Stimulated activated naive B cell treated with anti-CD40 and anti-IgM and Interleukin-4, amounts not matched to agents 10 μg/mL and 1 μg/mL and 100 μg/mL, for 72 hours (primary cell): ENCODE measurements around the gene KCNMB3.
A peak's percentile ranks its signal among the peaks of the same experiment; 100 is the strongest.
"Not testable (repeated sequence)": the region's sequence is repeated elsewhere in the genome, so short reads cannot be mapped to it uniquely, and the experiment has no call there.

Experiments used
- ATAC-seq, 2 donors: fragments of 150-1000 bp; cut with Tn5 transposase; replicated peaks; 2 replicates each; pipeline ENCODE4 v1.10.0; 2021; ENCODE audit warnings: moderate library complexity in 1 of 2
- DNase-seq: peaks from one replicate; pipeline ENCODE4 v3.0.0; 2021
- H3K27ac Mint-ChIP-seq: one replicate; pipeline ENCODE4 v1.8.0; 2022; ENCODE audit warnings: mild to moderate bottlenecking, mixed read lengths
- H3K27me3 Mint-ChIP-seq, 2 donors: one replicate each; pipeline ENCODE4 v1.8.0; 2022; ENCODE audit warnings: mixed read lengths in 2 of 2
- H3K36me3 Mint-ChIP-seq, 2 donors: one replicate each; pipeline ENCODE4 v1.8.0; 2022; ENCODE audit warnings: mixed read lengths in 2 of 2, mild to moderate bottlenecking in 1 of 2
- H3K4me1 Mint-ChIP-seq, 2 donors: one replicate each; pipeline ENCODE4 v1.8.0; 2022; ENCODE audit warnings: mixed read lengths in 2 of 2, mild to moderate bottlenecking in 1 of 2
- H3K4me3 Mint-ChIP-seq, 2 donors: one replicate each; pipeline ENCODE4 v1.8.0; 2022; ENCODE audit warnings: mild to moderate bottlenecking in 2 of 2, mixed read lengths in 2 of 2, moderate library complexity in 1 of 2
- H3K9me3 Mint-ChIP-seq, 2 donors: one replicate each; pipeline ENCODE4 v1.8.0; 2022; ENCODE audit warnings: mixed read lengths in 2 of 2, mild to moderate bottlenecking in 1 of 2

The KCNMB3 gene

DNA sequence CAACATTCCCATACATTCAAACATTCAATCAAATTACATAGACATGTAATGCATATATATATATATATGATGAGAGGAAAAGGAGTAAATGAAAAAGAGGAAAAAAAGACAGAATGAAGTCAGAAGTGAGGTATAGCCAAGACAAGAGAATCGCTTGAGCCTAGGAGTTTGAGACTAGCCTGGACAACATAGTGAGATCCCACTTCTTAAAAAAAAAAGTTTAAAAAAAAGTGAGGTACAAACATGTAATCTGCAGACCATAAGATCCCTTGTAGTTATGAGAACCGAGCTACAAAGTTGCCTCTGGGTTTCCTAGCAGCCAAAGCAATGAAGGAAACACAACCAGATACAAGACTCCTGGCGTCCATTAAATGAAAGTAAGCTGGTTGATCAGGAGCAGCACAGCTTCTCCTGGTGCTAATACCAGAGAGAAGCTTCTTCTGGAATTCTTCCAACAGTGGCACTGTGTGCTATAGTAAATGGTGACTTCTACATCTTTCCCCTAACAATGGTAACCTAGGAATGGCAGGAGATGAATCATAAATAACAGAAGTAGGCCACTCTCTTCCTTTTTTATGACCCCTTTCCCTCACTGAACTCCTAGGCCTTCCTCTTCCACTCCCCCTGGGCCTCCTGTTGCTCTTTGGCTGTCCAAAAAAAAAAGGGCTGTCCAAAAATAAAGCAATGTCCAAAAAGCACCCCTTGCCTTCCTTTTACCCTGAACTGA, 3.5 kb downstream of the KCNMB3 start:
- Mint-ChIP-seq H3K27me3 (no peaks in the 10 kb centered on the region), H3K4me3 (no peak overlapping the region), H3K27ac (peak overlapping the region; percentile 65), H3K4me1 (no peaks in the 10 kb centered on the region), H3K36me3 (peaks cover 9 to 25% of the 10 kb centered on the region in 2 donors), H3K9me3 (no peaks in the 10 kb centered on the region)
- no peak for ATAC-seq
- no peak for DNase-seq

DNA sequence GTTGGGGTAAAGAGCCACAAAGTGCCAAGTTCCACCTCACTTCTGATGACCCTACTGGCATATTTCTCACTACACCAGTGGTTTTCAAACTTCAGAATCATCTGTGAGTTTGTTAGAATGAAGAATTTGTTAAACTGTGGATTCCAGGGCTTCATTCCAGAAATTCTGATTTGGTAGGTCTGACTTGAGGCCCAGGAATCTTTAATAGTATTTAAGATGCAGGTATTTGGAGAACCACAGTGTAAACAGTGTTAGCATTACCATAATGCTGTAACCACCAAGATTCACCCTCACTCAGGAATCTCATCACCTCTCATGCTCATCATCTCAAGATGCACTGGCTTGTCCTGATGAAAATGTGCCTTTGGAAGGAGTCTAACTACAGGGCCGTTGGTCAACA, 6.0 kb downstream of the KCNMB3 start:
- Mint-ChIP-seq H3K27ac (peak overlapping the region; percentile 60), H3K4me3 (no peak overlapping the region), H3K36me3 (peaks cover 9 to 13% of the 10 kb centered on the region in 2 donors), H3K4me1 (no peaks in the 10 kb centered on the region), H3K27me3 (no peaks in the 10 kb centered on the region), H3K9me3 (no peaks in the 10 kb centered on the region)
- no peak for DNase-seq
- no peak for ATAC-seq

DNA sequence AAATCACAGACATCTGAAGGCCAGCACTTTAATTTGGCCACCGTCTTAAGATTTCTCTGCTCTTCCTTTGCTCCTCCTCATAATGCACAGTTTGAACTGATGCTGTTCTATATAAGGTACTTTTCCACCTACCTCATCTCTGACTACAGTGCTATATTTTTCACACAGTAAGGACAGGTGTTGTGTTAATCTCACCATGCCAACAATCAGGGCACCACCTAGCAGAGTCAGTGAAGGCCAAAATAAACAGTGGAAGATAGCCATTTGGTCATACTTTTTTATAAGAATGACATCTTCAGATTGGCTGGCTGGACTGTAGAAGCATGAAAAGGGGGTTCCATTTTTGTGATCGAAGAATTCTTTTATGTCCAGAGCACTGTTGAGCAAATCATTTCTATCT, 8.1 kb downstream of the KCNMB3 start:
- H3K9me3 Mint-ChIP-seq, H3K36me3 Mint-ChIP-seq: not testable (repeated sequence)

DNA sequence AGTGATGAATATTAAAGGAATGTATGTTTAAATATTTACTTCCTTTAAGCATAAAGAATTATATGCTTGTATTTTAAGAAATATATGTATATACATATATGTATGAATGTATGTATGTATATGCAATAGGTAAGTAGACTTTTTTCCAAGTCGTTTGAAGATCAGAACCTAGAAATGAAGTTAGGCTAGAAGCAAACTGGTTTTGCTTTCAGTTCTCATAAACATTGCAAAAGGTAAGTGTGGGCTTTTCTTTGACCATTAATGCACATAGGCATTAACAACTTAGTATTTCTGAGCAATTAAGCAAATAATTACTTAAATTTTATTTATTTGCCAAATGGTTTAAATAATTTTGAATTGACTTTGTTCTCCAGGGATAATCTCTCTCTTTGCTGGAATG, 10.6 kb downstream of the KCNMB3 start:
- not testable (repeated sequence) for DNase-seq, ATAC-seq, H3K9me3 Mint-ChIP-seq, H3K4me3 Mint-ChIP-seq, H3K27ac Mint-ChIP-seq, H3K4me1 Mint-ChIP-seq, H3K27me3 Mint-ChIP-seq
- H3K36me3 Mint-ChIP-seq = peaks cover 4 to 12% of the 10 kb centered on the region in 2 donors

More for the DNA sequence above, 8.1 kb downstream of the KCNMB3 start:
- DNase-seq, H3K27ac Mint-ChIP-seq, H3K27me3 Mint-ChIP-seq, ATAC-seq, H3K4me3 Mint-ChIP-seq, H3K4me1 Mint-ChIP-seq: not testable (repeated sequence)

DNA sequence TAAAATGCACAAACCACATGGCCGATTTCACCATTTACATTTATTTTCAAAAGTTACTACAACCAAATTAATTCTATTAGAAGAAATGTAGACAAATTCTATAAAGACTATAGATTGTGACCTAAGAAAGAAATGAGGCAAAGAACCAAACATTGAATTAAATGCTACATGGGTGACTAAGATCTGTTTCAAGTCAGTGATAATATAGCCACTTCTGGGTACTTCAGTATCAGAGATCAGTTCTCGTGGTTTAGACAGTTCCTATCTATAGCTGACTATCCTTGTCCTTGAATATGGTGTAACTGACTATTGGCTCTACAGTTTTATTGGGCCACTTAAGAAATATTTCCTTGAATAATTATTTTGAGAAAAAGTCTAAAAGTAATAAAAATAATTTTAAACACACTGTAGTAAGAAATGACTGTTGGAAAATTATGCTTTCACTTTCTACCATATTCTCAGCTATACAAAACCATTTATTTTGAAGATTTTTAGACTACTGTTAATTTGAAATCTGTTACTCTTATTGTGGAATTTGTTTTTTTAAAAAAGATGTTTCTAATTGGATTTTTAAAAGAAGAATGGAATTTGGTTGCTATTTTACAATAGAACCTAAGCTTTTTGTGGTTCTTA, 14.1 kb downstream of the KCNMB3 start:
- peaks cover 3 to 15% of the 10 kb centered on the region in 2 donors for H3K4me1 Mint-ChIP-seq
- DNase-seq (no peak), ATAC-seq (peak; percentile 57 to 68)
- H3K36me3 Mint-ChIP-seq = peaks cover 12 to 23% of the 10 kb centered on the region in 2 donors
- H3K9me3 Mint-ChIP-seq = no peaks in the 10 kb centered on the region
- no peak overlapping the region for H3K4me3 Mint-ChIP-seq
- H3K27ac Mint-ChIP-seq = no peak overlapping the region
- no peaks in the 10 kb centered on the region for H3K27me3 Mint-ChIP-seq

DNA sequence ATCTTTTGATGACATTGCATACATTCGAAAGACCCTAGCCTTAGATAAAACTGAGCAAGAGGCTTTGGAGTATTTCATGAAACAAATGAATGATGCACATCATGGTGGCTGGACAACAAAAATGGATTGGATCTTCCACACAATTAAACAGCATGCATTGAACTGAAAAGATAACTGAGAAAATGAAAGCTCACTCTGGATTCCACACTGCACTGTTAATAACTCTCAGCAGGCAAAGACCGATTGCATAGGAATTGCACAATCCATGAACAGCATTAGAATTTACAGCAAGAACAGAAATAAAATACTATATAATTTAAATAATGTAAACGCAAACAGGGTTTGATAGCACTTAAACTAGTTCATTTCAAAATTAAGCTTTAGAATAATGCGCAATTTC, 16.7 kb downstream of the KCNMB3 start:
- Mint-ChIP-seq H3K9me3 (no peaks in the 10 kb centered on the region), H3K4me3 (no peak overlapping the region), H3K4me1 (peaks cover 3 to 15% of the 10 kb centered on the region in 2 donors), H3K36me3 (peaks cover 26 to 39% of the 10 kb centered on the region in 2 donors), H3K27ac (no peak overlapping the region), H3K27me3 (no peaks in the 10 kb centered on the region)
- DNase-seq = no peak
- no peak for ATAC-seq

DNA sequence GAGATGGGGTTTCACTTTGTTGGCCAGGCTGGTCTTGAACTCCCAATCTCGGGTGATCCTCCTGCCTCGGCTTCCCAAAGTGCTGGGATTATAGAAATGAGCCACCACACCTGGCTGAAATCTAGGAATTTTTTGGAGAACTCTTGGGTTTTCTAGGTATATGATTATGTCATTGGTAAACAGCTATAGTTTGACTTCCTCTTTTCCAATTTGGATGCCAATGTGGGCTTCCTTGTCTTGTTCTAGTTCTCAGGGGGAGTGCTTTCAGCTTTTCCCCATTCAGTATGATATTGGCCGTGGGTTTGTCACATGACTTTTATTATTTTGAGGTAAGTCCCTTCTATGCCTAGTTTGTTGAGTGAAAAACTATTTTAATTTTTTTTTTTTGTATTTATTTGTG, 17.9 kb downstream of the KCNMB3 start:
- H3K4me3 Mint-ChIP-seq = no peak overlapping the region
- H3K36me3 Mint-ChIP-seq = peaks cover 26 to 39% of the 10 kb centered on the region in 2 donors
- H3K9me3 Mint-ChIP-seq = no peaks in the 10 kb centered on the region
- no peak overlapping the region for H3K27ac Mint-ChIP-seq
- no peak for ATAC-seq
- H3K27me3 Mint-ChIP-seq = no peaks in the 10 kb centered on the region
- H3K4me1 Mint-ChIP-seq = peaks cover 3 to 15% of the 10 kb centered on the region in 2 donors
- no peak for DNase-seq

DNA sequence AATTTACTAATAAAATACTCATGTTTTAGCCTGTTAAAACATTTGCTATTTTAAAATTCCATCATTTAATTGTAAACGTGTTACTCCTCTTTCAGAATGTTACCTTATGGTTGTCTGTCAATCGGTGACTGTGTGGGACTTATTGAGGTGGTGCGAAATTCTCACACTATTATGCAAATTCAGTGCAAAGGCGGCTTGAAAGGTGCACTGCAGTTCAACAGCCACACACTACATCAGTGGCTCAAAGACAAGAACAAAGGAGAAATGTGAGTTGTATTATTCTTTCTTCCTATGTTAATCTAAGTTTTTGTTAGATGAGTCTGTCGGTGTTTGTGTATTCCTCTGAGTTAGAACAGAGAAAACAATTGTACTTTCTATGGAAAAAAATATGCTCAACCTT, 21.7 kb downstream of the KCNMB3 start:
- no peaks in the 10 kb centered on the region for H3K27me3 Mint-ChIP-seq
- peaks cover 0 to 17% of the 10 kb centered on the region in 2 donors for H3K4me1 Mint-ChIP-seq
- no peaks in the 10 kb centered on the region for H3K9me3 Mint-ChIP-seq
- no peak for DNase-seq
- H3K27ac Mint-ChIP-seq = no peak overlapping the region
- no peak for ATAC-seq
- peaks cover 27 to 39% of the 10 kb centered on the region in 2 donors for H3K36me3 Mint-ChIP-seq
- no peak overlapping the region for H3K4me3 Mint-ChIP-seq

DNA sequence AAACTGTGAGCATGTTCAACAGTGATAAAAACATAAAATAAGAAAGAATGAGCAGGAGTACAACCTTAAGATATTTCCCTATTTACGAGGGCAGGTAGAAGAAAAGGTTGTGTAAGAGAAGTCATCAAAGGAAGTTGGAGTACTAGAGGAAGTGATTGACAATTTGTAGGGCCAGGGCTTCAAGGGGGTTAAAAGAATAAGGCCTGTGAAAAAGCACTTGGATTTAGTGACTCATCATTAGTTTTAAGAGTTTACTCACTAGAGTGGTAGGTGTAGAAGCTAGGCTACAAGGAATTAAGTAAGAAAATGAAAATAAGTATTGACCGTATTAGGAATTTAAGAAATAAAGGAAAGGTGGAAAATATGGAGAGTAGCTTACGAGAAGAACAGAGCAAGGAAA, 23.6 kb downstream of the KCNMB3 start:
- Mint-ChIP-seq H3K4me3 (no peak overlapping the region), H3K4me1 (peaks cover 0 to 16% of the 10 kb centered on the region in 2 donors), H3K36me3 (peaks cover 28 to 39% of the 10 kb centered on the region in 2 donors), H3K27me3 (no peaks in the 10 kb centered on the region), H3K27ac (peak overlapping the region; percentile 53), H3K9me3 (no peaks in the 10 kb centered on the region)
- ATAC-seq = no peak
- no peak for DNase-seq

DNA sequence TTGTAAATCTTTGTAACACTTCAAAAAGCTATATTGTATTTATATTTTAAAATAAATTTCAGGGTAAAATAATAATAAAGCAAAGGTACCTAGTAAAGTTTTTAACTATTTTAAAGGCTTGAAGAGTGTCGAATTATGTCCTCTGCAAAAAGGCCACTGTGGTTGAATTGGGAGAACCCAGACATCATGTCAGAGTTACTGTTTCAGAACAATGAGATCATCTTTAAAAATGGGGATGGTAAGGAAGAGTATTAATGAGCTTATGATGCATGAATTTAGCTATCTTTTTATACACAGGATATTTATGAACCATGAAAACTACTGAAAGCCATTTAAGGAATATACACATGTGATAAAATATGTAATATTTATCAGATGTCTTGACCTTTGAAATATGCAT, 26.3 kb downstream of the KCNMB3 start:
- DNase-seq (no peak), ATAC-seq (no peak)
- peaks cover 12 to 25% of the 10 kb centered on the region in 2 donors for H3K36me3 Mint-ChIP-seq
- H3K4me1 Mint-ChIP-seq = peaks cover 0 to 10% of the 10 kb centered on the region in 2 donors
- no peaks in the 10 kb centered on the region for H3K27me3 Mint-ChIP-seq
- H3K27ac Mint-ChIP-seq = no peak overlapping the region
- H3K9me3 Mint-ChIP-seq = no peaks in the 10 kb centered on the region
- no peak overlapping the region for H3K4me3 Mint-ChIP-seq

DNA sequence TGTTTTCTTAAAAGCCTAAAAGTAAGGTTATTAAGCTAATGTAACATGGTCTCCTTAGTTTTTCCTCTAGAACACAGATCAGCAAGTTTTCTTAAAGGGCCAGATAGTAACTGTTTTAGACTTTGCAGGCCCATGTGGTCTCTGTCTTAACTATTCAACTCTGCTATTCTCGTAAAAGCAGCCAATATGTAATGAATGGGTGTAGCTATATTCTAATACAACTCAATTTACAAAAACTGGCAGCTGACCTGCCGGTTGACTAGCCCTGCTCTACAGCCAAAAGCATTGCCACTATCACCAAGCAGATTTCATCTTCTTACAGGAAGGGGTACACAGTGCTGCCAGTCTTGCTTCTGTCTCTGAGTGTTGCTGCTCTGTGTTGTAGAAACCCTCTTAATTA, 27.4 kb downstream of the KCNMB3 start:
- no peak overlapping the region for H3K27ac Mint-ChIP-seq
- peaks cover 12 to 25% of the 10 kb centered on the region in 2 donors for H3K36me3 Mint-ChIP-seq
- DNase-seq = no peak
- H3K4me1 Mint-ChIP-seq = peaks cover 0 to 10% of the 10 kb centered on the region in 2 donors
- no peak overlapping the region for H3K4me3 Mint-ChIP-seq
- no peaks in the 10 kb centered on the region for H3K27me3 Mint-ChIP-seq
- no peaks in the 10 kb centered on the region for H3K9me3 Mint-ChIP-seq
- ATAC-seq = no peak

DNA sequence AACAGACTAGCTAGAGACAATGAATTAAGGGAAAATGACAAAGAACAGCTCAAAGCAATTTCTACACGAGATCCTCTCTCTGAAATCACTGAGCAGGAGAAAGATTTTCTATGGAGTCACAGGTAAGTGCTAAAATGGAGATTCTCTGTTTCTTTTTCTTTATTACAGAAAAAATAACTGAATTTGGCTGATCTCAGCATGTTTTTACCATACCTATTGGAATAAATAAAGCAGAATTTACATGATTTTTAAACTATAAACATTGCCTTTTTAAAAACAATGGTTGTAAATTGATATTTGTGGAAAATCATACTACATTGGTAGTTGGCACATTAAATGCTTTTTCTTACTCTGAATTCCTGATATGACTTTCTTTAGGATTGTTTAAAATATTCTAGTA, 32.7 kb downstream of the KCNMB3 start:
- not testable (repeated sequence) for H3K27ac Mint-ChIP-seq, ATAC-seq, DNase-seq, H3K9me3 Mint-ChIP-seq, H3K4me3 Mint-ChIP-seq, H3K27me3 Mint-ChIP-seq, H3K4me1 Mint-ChIP-seq
- peaks cover 7 to 19% of the 10 kb centered on the region in 2 donors for H3K36me3 Mint-ChIP-seq

DNA sequence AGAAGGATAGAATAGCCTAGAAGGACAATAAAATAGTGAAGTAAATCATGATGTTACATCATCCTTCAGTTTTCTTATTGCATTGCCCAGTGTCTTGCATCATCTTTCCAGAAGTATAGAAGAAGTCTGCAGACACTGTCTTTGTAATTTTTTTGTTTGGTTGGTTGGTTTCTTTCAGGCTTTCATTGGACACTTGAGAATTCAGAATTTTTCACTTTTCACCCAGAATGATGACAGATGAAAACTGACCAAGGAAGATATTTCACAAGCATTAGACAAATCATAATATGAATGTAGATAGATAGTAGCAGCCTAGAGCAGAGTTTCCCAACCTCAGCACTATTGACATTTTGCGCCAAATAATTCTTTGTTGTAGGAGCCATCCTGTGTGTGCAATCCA, 35.4 kb downstream of the KCNMB3 start:
- not testable (repeated sequence) for H3K4me1 Mint-ChIP-seq, H3K27me3 Mint-ChIP-seq, DNase-seq, H3K4me3 Mint-ChIP-seq, ATAC-seq, H3K9me3 Mint-ChIP-seq, H3K27ac Mint-ChIP-seq, H3K36me3 Mint-ChIP-seq

DNA sequence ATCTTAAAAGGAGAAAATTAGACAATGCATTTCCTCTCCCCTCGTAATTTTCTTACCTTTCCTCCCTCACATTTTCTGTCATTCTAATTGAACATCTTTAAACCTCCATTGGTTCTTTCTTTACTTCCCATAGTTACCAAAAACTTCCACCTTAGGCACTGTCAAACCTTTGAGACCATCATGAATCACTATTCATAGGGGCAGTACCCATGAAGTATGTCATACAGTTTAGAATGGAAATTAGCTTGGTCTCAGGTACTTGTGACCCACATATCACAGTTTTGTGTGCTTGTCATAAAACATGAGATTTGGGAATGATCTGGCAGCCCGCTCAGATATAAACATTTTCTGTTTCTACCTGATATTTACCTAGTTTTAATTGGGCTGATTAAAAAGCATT, 50.1 kb downstream of the KCNMB3 start:
- no peak overlapping the region for H3K27ac Mint-ChIP-seq

DNA sequence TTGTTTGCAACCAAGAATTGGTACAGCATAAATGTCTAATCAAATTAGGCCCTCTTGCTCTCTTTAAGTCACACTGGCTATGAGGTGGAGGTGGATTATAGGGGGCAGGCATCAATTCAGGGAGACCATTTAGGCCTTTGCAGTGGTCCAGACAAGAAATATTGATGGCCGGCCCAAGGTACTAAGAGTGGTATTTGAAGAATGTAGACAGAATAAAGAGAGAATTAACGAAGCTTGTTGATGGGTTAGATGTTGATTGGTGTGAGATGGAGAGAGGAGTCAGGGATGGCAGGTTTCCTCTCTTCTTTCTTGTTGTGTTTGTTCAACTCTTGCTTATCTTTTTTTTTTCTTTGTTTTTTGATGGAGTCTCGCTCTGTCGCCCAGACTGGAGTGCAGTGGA, 54.2 kb downstream of the KCNMB3 start:
- ATAC-seq = no peak
- H3K4me1 Mint-ChIP-seq = peaks cover 26 to 56% of the 10 kb centered on the region in 2 donors
- peaks cover 0 to 3% of the 10 kb centered on the region in 2 donors for H3K9me3 Mint-ChIP-seq
- H3K27me3 Mint-ChIP-seq = no peaks in the 10 kb centered on the region
- H3K4me3 Mint-ChIP-seq = no peak overlapping the region
- peaks cover 8 to 9% of the 10 kb centered on the region in 2 donors for H3K36me3 Mint-ChIP-seq
- DNase-seq = no peak
- H3K27ac Mint-ChIP-seq = no peak overlapping the region

More for the DNA sequence above, 50.1 kb downstream of the KCNMB3 start:
- Mint-ChIP-seq H3K4me3 (no peak overlapping the region), H3K27me3 (no peaks in the 10 kb centered on the region), H3K36me3 (peaks cover 14 to 18% of the 10 kb centered on the region in 2 donors), H3K4me1 (peaks cover 10 to 28% of the 10 kb centered on the region in 2 donors), H3K9me3 (peaks cover 0 to 3% of the 10 kb centered on the region in 2 donors)
- no peak for DNase-seq
- ATAC-seq = no peak
